HG03460 (cell line): Measurements from ENCODE around the gene IFITM2.
A peak's percentile ranks its signal among the peaks of the same experiment; 100 is the strongest.

Source experiments
- ATAC-seq: cut with Tn5 transposase; IDR thresholded peaks from one replicate; pipeline ENCODE4 v1.9.1; 2021; ENCODE audit not compliant: unreplicated experiment

The IFITM2 gene

GRCh38 chr11:307766-308708, at the start of gene IFITM2:
Gene IFITM2, plus strand, starts transcription at chr11:307816. Its CDS starts 377 bp downstream, at chr11:308193.
- peak; percentile 39 for ATAC-seq

- ATAC-seq = no peak
Observed at GRCh38 chr11:259413-259812, 48.2 kb upstream of the IFITM2 start.

DNA sequence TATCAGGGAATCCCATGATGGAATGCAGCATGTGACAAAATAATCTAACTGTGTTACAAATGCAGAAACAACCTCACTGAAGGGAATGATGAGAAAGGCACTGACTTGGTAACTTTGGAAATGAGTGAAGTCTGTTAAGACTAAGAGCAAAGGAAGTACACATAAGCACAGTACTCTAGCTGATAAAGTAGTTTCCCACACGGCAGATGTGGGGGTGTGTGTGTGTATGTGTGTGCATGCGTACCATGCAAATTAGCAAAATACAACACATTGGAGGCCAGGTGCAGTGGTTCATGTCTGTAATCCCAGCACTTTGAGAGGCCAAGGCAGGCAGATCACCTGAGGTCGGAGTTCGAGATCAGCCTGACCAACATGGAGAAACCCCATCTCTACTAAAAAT, 46.0 kb upstream of the IFITM2 start:
- no peak for ATAC-seq

GRCh38 chr11:266676-267439, 40.8 kb upstream of the IFITM2 start:
- no peak for ATAC-seq

DNA sequence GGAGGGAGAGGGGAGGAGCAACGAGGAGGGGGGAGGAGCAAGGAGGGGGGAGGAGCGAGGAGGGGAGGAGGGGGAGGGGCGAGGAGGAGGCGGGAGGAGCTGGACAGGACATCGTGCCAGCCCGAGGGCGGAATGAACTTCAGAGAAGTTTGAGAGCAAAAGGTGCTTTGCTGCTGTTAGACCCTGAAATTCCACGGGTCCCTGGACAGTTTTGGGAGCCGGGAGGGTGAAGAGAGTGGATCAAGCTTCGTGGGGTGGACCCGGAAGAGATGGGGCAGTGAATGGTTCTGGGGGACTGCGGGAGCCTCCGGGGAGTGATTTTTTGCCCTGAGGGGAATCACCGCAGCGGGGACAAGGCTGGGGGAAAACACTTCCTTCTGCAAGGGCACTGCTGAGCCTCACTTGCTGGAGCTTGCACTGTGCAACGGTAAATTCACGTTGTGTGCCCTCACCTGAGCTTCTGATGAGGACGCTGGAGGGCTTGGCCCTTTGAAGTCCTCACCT, 40.1 kb upstream of the IFITM2 start:
- no peak for ATAC-seq

DNA sequence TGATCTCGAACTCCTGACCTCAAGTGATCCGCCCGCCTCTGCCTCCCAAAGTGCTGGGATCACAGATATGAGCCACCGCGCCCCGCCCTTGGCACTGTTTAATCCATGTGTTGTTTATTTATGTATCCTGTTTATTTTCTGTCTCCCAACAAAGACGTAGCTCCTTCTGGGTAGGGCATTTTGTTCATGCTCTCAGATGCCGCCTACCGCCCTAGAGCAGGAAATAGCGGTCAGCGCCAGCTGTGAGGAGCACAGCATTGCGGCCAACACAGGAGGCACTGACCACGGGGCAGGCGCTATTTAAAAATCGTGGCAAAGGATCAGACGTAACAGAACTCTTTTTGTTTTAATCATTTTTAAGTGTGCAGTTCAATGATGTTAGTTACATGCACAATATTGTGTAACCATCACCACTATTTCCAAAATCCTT, 38.9 kb upstream of the IFITM2 start:
- ATAC-seq = peak; percentile 53

DNA sequence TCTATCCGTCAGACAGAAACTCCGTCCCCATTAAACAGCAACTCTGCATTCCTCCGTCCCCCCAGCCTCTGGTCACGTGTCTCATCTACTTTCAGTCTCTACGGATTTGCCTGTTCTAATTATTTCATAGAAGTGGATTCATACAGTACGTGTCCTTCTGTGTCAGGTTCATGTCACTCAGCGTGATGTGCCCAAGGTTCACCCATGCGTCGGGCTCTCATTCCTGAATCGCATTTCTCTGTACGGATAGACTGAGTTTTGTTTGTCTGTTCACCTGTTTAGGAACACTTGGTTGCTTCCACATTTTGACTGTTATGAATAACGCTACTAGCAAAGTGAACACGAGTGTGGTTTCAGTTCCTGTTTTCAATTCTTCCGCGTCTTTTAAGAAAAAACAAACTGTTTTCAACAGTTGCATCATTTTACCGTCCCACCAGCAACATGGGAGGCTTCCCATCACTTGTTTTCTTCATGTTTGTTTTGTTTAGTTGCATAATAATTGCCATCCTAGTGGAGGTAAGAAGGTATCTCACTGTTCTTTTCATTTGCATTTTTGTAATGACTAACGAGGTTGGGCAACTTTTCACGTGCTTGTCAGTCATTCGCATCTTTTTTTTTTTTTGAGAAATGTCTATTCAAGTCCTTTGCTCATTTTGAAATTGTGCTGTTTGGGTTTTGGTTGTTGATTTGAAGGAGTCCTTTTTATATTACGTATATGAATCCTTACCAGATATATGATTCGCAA, 38.3 kb upstream of the IFITM2 start:
- ATAC-seq = peak; percentile 67

DNA sequence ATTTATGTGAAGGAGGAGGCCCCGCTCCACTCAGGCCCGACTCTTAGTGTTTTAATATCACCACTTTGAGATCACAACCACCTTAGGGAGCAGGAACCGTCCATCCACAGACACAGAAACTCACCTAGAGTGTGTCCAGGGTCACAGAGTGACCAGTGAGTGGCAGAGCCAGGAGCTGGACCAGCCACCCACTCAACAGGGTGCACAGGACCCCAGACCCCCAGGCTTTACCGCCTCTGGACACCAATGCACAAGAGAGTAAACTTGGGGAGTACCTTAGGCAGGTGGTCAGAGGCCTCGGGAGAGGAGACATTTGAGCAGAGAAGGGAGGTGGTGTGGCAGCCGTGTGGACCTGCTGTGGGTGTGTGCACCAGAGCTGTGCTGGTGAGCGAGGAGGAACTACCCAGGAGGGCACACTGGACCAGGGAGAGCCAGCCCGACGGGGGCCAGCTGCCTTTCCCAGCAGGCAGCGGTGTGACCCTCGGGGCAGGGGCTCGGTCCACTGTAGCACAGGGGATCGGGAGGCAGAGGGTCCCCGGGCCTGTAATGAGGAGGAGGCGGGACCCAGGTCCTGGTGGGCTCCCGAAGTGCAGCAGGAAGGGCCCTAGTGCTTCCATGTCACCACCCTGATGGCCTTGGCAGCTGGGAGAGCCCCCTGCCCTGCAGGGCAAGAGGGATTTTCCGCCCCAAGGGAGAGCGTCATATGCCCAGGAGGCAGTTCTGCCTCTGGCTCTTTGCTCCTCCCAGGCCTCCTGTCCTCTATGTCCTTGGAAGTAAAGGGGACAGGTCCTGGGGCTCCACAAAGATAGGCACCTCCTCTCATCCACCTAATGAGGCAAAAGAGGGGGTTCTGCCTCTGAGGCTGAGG, 36.9 kb upstream of the IFITM2 start:
- ATAC-seq = no peak

- ATAC-seq = no peak
Observed at GRCh38 chr11:271319-271715, 36.3 kb upstream of the IFITM2 start.

DNA sequence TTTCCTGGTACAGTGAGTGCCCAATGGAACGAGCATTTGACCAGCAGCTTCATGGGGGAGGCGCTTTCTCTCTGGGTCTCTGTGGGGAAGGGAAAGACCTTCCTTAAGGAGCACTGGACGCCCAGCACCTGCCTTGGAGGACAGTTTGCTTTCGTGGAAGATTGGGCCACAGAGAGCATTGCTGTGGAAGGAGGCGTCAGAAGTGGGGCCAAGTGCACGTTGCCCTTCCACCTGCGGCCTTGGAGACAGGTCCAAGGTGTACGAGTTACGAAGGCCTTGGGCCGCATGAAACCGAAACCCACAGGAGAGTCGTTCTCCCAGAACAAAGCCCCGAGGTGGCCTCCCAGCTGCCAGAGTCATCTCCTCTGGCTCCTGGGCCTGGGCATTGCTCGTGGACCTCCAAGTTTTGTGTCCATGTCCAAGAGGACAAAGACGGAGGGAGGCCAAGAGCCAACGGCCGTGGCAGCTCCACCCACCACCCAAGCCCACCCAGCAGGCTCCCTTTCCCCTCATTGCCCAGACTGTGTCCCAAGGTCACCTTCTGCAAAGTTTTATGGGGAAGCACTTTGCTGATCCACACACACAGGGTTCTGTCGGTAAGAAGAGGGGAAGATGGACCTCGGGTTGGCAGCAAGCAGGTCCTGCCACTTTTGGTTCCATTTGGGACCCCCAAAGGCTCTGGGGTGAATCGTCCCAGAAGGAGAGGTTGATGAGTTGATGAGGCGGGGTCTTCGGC, 35.3 kb upstream of the IFITM2 start:
- ATAC-seq = no peak

GRCh38 chr11:272931-273198, 34.8 kb upstream of the IFITM2 start:
- no peak for ATAC-seq

DNA sequence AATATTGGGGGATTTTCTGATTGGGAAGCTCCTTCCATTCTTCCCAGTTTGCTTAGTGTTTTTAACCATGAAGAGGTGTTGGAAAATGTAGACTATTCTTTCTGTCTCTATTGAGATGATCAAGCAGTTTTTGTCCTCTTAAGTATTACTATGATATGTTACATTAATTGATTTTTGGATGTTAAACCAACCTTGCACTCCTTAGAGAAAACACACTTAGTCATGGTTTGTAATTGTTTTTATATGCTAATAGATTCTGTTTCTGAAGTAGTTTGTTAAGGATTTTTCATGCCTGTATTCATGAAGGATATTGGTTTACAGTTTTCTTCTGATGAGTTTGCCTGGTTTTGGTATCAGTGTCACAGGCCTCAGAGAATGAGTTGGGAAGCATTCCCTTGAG, 31.4 kb upstream of the IFITM2 start:
- ATAC-seq = no peak

GRCh38 chr11:278001-278951, 29.3 kb upstream of the IFITM2 start, which contains the start of gene NLRP6:
Gene NLRP6, plus strand, starts transcription at chr11:278407. Its CDS starts 163 bp downstream, at chr11:278570.
- ATAC-seq = no peak

- ATAC-seq = no peak
Observed at GRCh38 chr11:279040-279965, 28.3 kb upstream of the IFITM2 start.

DNA sequence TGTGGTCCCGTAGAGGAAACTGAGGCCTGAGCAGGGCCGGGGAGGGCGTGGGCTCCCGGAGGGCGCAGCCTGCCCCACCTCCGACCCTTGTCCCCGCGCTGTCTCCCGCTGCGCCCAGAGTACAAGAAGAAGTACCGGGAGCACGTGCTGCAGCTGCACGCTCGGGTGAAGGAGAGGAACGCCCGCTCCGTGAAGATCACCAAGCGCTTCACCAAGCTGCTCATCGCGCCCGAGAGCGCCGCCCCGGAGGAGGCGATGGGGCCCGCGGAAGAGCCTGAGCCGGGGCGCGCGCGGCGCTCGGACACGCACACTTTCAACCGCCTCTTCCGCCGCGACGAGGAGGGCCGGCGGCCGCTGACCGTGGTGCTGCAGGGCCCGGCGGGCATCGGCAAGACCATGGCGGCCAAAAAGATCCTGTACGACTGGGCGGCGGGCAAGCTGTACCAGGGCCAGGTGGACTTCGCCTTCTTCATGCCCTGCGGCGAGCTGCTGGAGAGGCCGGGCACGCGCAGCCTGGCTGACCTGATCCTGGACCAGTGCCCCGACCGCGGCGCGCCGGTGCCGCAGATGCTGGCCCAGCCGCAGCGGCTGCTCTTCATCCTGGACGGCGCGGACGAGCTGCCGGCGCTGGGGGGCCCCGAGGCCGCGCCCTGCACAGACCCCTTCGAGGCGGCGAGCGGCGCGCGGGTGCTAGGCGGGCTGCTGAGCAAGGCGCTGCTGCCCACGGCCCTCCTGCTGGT, 27.5 kb upstream of the IFITM2 start:
- ATAC-seq = no peak

DNA sequence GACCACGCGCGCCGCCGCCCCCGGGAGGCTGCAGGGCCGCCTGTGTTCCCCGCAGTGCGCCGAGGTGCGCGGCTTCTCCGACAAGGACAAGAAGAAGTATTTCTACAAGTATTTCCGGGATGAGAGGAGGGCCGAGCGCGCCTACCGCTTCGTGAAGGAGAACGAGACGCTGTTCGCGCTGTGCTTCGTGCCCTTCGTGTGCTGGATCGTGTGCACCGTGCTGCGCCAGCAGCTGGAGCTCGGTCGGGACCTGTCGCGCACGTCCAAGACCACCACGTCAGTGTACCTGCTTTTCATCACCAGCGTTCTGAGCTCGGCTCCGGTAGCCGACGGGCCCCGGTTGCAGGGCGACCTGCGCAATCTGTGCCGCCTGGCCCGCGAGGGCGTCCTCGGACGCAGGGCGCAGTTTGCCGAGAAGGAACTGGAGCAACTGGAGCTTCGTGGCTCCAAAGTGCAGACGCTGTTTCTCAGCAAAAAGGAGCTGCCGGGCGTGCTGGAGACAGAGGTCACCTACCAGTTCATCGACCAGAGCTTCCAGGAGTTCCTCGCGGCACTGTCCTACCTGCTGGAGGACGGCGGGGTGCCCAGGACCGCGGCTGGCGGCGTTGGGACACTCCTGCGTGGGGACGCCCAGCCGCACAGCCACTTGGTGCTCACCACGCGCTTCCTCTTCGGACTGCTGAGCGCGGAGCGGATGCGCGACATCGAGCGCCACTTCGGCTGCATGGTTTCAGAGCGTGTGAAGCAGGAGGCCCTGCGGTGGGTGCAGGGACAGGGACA, 26.7 kb upstream of the IFITM2 start:
- ATAC-seq = no peak
